Measurements from ENCODE around the gene ATP10D. TPM values are rescaled to one million over a fixed set of nuclear protein-coding genes. Genes with fewer than 3 reads are reported as not detected.

ATP10D gene
- total and polyA plus RNA-seq, 2 donors (not counting 1 experiment from before 2014, with no cell fraction given) = 16.1 to 36.2 TPM

- no peaks in the 10 kb centered on the region for H3K9me3 Mint-ChIP-seq (ENCODE audit: insufficient read depth)
- Histone ChIP-seq H3K9ac (ENCODE audit: low read length) (peak within 1 kb of the TSS; percentile 76), H3K9me3 (ENCODE audit: control extremely low read depth in 1 of 3, control insufficient read depth in 2 of 3, insufficient read depth in 1 of 3, low read length in 2 of 3) (no peaks in the 10 kb centered on the region), H3K27me3 (replicated peaks in 1 of 4; ENCODE audit: control extremely low read depth in 1 of 4, control insufficient read depth in 3 of 4, insufficient read depth in 4 of 4, low read length in 3 of 4) (no peaks in the 10 kb centered on the region), H4K20me1 (ENCODE audit: control insufficient read depth, insufficient read depth, low read length, poor library complexity, severe bottlenecking) (no peaks in the 10 kb centered on the region), H3K4me2 (replicated peaks; ENCODE audit: low read depth, low read length, poor library complexity, severe bottlenecking) (peak within 1 kb of the TSS; percentile 76), H2AFZ (ENCODE audit: insufficient read depth, low read depth, low read length, poor library complexity, severe bottlenecking) (peak within 1 kb of the TSS; percentile 82), H3K27ac (ENCODE audit: low read length in 2 of 2) (peak within 1 kb of the TSS; percentile 73 to 96), H3K4me1 (ENCODE audit: control insufficient read depth in 2 of 2, insufficient read depth in 2 of 2, low read length in 2 of 2) (peaks cover 22 to 27% of the 10 kb centered on the region in 2 donors), H3K79me2 (ENCODE audit: control insufficient read depth, insufficient read depth, low read length) (peaks cover 29% of the 10 kb centered on the region), H3K4me3 (ENCODE audit: control extremely low read depth in 1 of 5, extremely low read depth in 1 of 5, insufficient read depth in 1 of 5, low read depth in 2 of 5, low read length in 4 of 5) (peak within 1 kb of the TSS; percentile 66 to 89 (median 82)), H3K36me3 (replicated peaks in 1 of 2; ENCODE audit: control extremely low read depth in 1 of 2, control insufficient read depth in 1 of 2, extremely low read depth in 1 of 2, insufficient read depth in 2 of 2, low read length in 1 of 2) (peaks cover 2 to 5% of the 10 kb centered on the region in 2 experiments)
- DNase-seq (peak; percentile 99), ATAC-seq (ENCODE audit: low read depth) (peak; percentile 82)
- H3K27me3 Mint-ChIP-seq = no peaks in the 10 kb centered on the region
- H3K27ac Mint-ChIP-seq = peak within 1 kb of the TSS; percentile 92
- TF ChIP-seq EZH2 (IDR thresholded peaks at IDR 0.05; ENCODE audit: borderline replicate concordance, insufficient read depth, low read depth, low read length, poor library complexity, severe bottlenecking) = no peak
- TF ChIP-seq, protein P1, sequence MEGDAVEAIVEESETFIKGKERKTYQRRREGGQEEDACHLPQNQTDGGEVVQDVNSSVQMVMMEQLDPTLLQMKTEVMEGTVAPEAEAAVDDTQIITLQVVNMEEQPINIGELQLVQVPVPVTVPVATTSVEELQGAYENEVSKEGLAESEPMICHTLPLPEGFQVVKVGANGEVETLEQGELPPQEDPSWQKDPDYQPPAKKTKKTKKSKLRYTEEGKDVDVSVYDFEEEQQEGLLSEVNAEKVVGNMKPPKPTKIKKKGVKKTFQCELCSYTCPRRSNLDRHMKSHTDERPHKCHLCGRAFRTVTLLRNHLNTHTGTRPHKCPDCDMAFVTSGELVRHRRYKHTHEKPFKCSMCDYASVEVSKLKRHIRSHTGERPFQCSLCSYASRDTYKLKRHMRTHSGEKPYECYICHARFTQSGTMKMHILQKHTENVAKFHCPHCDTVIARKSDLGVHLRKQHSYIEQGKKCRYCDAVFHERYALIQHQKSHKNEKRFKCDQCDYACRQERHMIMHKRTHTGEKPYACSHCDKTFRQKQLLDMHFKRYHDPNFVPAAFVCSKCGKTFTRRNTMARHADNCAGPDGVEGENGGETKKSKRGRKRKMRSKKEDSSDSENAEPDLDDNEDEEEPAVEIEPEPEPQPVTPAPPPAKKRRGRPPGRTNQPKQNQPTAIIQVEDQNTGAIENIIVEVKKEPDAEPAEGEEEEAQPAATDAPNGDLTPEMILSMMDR (IDR thresholded peaks at IDR 0.05) = peak; percentile 52
- under 1% methylated on average over 46 of the region's 51 CpGs for WGBS (ENCODE audit: insufficient coverage)
- ChIA-PET POLR2A (interaction anchor here (1.0 to 1.5 kb wide), 5 partner anchors 20 to 46 kb away, joined by 3 to 13 read pairs (median 4); partner anchors contain the start of gene ATP10D), CTCF (interaction anchor here (0.6 to 2.7 kb wide), 14 partner anchors 9 to 883 kb away, joined by 3 to 44 read pairs (median 4); partner anchors contain the start of gene ATP10D)
- peak within 1 kb of the TSS; percentile 91 for H3K4me3 Mint-ChIP-seq
- intact Hi-C loops (cut with micrococcal nuclease) = loop anchor here (1.0 to 2.0 kb wide), 7 partner anchors 22 to 1367 kb away; partner anchors contain the start of genes ATP10D, NFXL1, OCIAD1 and SLAIN2
- H3K4me1 Mint-ChIP-seq = peaks cover 53% of the 10 kb centered on the region
Measured at GRCh38 chr4:47463235-47463956, 21.7 kb upstream of the ATP10D start, which contains the start of gene COMMD8. Gene COMMD8 (minus strand): TSS chr4:47463702. CDS start chr4:47463651, 51 bp downstream.

GRCh38 chr4:47465004-47465403, 20.1 kb upstream of the ATP10D start:
- ChIA-PET POLR2A (no interaction called here), CTCF (interaction anchor here (2.7 kb wide), 1 partner anchor 19 kb away, joined by 44 read pairs; the partner anchor contains the start of gene ATP10D)
- peak; percentile 81 for DNase-seq
- Mint-ChIP-seq H3K27me3 (no peaks in the 10 kb centered on the region), H3K4me3 (peak overlapping the region; percentile 18), H3K4me1 (peaks cover 49% of the 10 kb centered on the region), H3K9me3 (ENCODE audit: insufficient read depth) (no peaks in the 10 kb centered on the region), H3K27ac (peak overlapping the region; percentile 77)
- Histone ChIP-seq H3K4me1 (ENCODE audit: control insufficient read depth in 2 of 2, insufficient read depth in 2 of 2, low read length in 2 of 2) (peaks cover 22 to 27% of the 10 kb centered on the region in 2 donors), H3K79me2 (ENCODE audit: control insufficient read depth, insufficient read depth, low read length) (peaks cover 29% of the 10 kb centered on the region), H3K4me3 (ENCODE audit: control extremely low read depth in 1 of 5, extremely low read depth in 1 of 5, insufficient read depth in 1 of 5, low read depth in 2 of 5, low read length in 4 of 5) (no peak overlapping the region), H3K36me3 (replicated peaks in 1 of 2; ENCODE audit: control extremely low read depth in 1 of 2, control insufficient read depth in 1 of 2, extremely low read depth in 1 of 2, insufficient read depth in 2 of 2, low read length in 1 of 2) (no peaks in the 10 kb centered on the region), H3K27me3 (replicated peaks in 1 of 4; ENCODE audit: control extremely low read depth in 1 of 4, control insufficient read depth in 3 of 4, insufficient read depth in 4 of 4, low read length in 3 of 4) (no peaks in the 10 kb centered on the region), H3K4me2 (replicated peaks; ENCODE audit: low read depth, low read length, poor library complexity, severe bottlenecking) (no peak overlapping the region), H3K27ac (ENCODE audit: low read length in 2 of 2) (peak overlapping the region; percentile 73 to 96), H2AFZ (ENCODE audit: insufficient read depth, low read depth, low read length, poor library complexity, severe bottlenecking) (no peak overlapping the region), H3K9ac (ENCODE audit: low read length) (no peak overlapping the region), H3K9me3 (ENCODE audit: control extremely low read depth in 1 of 3, control insufficient read depth in 2 of 3, insufficient read depth in 1 of 3, low read length in 2 of 3) (no peaks in the 10 kb centered on the region), H4K20me1 (ENCODE audit: control insufficient read depth, insufficient read depth, low read length, poor library complexity, severe bottlenecking) (no peaks in the 10 kb centered on the region)
- intact Hi-C loops (cut with micrococcal nuclease) = no loop called here
- peak; percentile 13 for ATAC-seq (ENCODE audit: low read depth)
- no peak for TF ChIP-seq EZH2 (IDR thresholded peaks at IDR 0.05; ENCODE audit: borderline replicate concordance, insufficient read depth, low read depth, low read length, poor library complexity, severe bottlenecking)
- TF ChIP-seq, protein P1 (IDR thresholded peaks at IDR 0.05) = no peak
- WGBS (ENCODE audit: insufficient coverage) = no CpG with 5 or more reads among the region's 2 CpGs
